ENCODE results near the gene KRAS. TPM values are rescaled to one million over a fixed set of nuclear protein-coding genes. Genes with fewer than 3 reads are reported as not detected.

KRAS gene
- total RNA-seq, 6 experiments from 2014 or later = 15.9 to 20.5 (median 18.0) TPM

DNA sequence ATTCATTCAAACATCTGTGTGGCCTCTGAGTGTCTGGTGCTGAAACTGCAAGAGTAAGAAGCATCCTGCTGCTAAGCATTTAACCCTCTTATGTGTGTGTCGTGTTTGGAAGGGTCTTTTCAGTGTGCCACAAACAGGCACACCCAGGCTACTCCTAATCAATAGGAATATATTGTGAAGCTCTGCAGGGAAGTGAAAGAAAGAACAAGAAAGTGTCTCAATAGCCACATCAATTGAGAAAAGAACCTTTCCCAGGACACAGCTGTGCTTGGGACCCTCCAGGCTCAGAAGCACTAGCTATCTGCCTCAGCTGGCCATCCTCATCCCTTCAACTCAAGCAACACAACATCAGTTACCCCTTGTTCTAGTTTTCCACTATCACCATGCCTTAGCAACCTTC, 13.4 kb upstream of the KRAS start:
- TF ChIP-seq, protein P1, sequence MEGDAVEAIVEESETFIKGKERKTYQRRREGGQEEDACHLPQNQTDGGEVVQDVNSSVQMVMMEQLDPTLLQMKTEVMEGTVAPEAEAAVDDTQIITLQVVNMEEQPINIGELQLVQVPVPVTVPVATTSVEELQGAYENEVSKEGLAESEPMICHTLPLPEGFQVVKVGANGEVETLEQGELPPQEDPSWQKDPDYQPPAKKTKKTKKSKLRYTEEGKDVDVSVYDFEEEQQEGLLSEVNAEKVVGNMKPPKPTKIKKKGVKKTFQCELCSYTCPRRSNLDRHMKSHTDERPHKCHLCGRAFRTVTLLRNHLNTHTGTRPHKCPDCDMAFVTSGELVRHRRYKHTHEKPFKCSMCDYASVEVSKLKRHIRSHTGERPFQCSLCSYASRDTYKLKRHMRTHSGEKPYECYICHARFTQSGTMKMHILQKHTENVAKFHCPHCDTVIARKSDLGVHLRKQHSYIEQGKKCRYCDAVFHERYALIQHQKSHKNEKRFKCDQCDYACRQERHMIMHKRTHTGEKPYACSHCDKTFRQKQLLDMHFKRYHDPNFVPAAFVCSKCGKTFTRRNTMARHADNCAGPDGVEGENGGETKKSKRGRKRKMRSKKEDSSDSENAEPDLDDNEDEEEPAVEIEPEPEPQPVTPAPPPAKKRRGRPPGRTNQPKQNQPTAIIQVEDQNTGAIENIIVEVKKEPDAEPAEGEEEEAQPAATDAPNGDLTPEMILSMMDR (IDR thresholded peaks at IDR 0.05) = no peak
- Mint-ChIP-seq H3K9me3 (no peaks in the 10 kb centered on the region), H3K27ac (no peak overlapping the region), H3K4me3 (no peak overlapping the region), H3K4me1 (ENCODE audit: low read depth) (no peaks in the 10 kb centered on the region; the same call in 1 of the 2 replicates), H3K27me3 (ENCODE audit: insufficient read depth) (peaks cover 4% of the 10 kb centered on the region), H3K36me3 (ENCODE audit: low read depth) (no peaks in the 10 kb centered on the region)
- no peak for DNase-seq

DNA sequence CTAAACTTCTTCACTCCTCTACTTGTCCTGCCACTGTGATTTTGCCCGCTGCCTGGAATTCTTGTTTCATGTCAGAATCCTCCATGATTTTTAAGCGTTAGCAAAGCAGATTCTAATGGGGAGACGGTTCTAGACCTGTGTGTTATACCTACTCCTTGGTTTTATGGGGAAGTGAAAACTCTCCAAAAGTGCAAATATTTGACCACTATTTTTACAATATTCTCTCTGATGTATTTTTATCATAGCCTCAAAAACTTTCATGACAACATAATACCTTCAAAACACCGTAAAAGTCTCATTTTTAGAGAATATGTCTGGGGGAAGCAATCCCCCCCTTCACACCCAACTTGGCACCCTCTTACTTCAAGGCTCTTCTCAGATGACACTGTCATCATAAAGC, 12.9 kb upstream of the KRAS start:
- Mint-ChIP-seq H3K4me3 (no peak overlapping the region), H3K36me3 (ENCODE audit: low read depth) (no peaks in the 10 kb centered on the region), H3K9me3 (no peaks in the 10 kb centered on the region), H3K4me1 (ENCODE audit: low read depth) (no peaks in the 10 kb centered on the region; the same call in 1 of the 2 replicates), H3K27me3 (ENCODE audit: insufficient read depth) (peaks cover 3% of the 10 kb centered on the region), H3K27ac (no peak overlapping the region)
- TF ChIP-seq, protein P1 (IDR thresholded peaks at IDR 0.05) = no peak
- no peak for DNase-seq

GRCh38 chr12:25262389-25263074, 11.8 kb upstream of the KRAS start:
- DNase-seq = no peak
- no peaks in the 10 kb centered on the region for H3K36me3 Mint-ChIP-seq (ENCODE audit: low read depth)
- H3K27me3 Mint-ChIP-seq (ENCODE audit: insufficient read depth) = peaks cover 2% of the 10 kb centered on the region
- no peak overlapping the region for H3K4me3 Mint-ChIP-seq
- TF ChIP-seq, protein P1 (IDR thresholded peaks at IDR 0.05) = no peak
- no peaks in the 10 kb centered on the region; the same call in 1 of the 2 replicates for H3K4me1 Mint-ChIP-seq (ENCODE audit: low read depth)
- no peaks in the 10 kb centered on the region for H3K9me3 Mint-ChIP-seq
- no peak overlapping the region for H3K27ac Mint-ChIP-seq

DNA sequence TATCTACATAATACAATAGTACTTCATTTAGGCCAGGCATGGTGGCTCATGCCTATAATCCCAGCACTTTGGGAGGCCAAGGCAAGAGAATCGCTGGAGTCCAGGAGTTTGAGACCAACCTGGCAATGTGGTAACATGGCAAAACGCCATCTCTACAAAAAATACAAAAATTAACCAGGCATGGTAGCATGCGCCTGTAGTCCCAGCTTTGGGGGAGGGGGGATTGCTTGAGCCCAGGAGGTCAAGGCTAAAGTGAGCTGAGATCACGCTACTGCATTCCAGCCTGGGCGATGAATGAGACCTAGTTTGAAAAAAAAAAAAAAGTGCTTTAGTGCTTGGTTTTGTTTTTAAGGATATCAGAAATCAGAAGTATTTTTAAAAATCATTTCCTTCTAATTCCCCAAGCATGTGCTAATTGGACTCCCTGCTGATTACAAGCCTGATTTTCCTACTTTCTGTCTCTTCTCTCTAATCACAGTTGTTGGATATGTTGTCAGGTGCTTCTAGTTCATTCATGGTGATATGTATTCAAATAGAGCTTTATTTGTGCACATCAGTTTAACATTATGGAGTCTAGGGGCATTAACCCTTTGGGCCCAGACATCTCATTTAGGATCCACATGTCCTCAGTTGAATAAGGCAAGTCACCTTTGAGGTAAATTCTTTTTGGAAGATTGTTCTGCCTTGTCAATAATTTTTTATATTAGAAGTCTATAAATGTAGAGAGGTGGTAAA, 7.0 kb upstream of the KRAS start:
- no peak overlapping the region for H3K27ac Mint-ChIP-seq
- H3K36me3 Mint-ChIP-seq (ENCODE audit: low read depth) = no peaks in the 10 kb centered on the region

DNA sequence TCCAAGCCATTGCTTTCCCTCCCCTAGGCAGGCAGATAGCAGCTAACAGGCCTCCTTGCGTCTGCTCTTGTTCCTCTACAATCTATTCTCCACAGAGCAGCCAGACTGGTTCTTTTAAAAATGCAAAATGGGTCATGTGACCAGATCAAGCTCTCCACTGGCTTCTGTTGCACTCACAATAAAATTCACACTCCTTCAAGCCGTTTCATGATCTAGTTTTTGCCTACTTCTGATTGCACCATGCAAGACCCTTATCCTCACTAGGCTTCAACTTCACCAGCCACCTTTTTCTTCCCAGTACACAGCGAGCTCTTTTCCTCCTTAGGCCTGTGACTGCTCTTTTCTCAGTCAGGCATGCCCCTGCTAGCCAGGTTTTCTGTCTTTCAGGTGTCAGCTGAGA, 6.1 kb upstream of the KRAS start:
- no peaks in the 10 kb centered on the region for H3K36me3 Mint-ChIP-seq (ENCODE audit: low read depth)
- no peak overlapping the region for H3K4me3 Mint-ChIP-seq
- H3K9me3 Mint-ChIP-seq = no peaks in the 10 kb centered on the region
- H3K27ac Mint-ChIP-seq = no peak overlapping the region
- H3K4me1 Mint-ChIP-seq (ENCODE audit: low read depth) = peaks cover 7% of the 10 kb centered on the region; the same call in 1 of the 2 replicates
- TF ChIP-seq, protein P1 (IDR thresholded peaks at IDR 0.05) = no peak
- peaks cover 10% of the 10 kb centered on the region for H3K27me3 Mint-ChIP-seq (ENCODE audit: insufficient read depth)
- DNase-seq = no peak

More for the DNA sequence above, 7.0 kb upstream of the KRAS start:
- Mint-ChIP-seq H3K9me3 (no peaks in the 10 kb centered on the region), H3K27me3 (ENCODE audit: insufficient read depth) (peaks cover 6% of the 10 kb centered on the region), H3K4me1 (ENCODE audit: low read depth) (peaks cover 7% of the 10 kb centered on the region; the same call in 1 of the 2 replicates), H3K4me3 (no peak overlapping the region)
- TF ChIP-seq, protein P1 (IDR thresholded peaks at IDR 0.05) = no peak
- DNase-seq = no peak

Data from HFFc6 (cell line).